ENCODE results near the gene SEC14L6.

The SEC14L6 gene

GRCh38 chr22:30495041-30495784, 51.3 kb downstream of the SEC14L6 start:
- no peak overlapping the region for H3K27ac ChIP-seq

DNA sequence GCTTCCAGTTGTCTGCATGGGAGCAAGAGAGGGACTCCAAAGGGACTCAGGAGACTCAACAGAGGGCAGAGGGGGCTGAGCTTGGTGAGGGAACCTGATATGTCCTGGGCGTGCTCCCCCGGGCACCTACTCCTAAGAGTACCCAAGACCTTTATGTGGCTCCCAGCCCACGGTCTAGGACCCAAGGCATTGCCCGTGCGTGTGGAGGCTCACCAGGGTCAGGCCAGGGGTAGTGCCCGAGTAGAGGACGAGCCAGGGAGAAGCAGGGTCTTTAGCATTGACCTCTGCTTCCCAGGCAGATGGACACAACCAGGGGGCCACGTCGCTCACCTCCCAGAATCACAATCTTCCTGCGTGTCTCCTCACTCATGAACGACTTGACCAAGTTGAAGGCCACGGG, 54.4 kb downstream of the SEC14L6 start:
- DNase-seq (ENCODE audit: low spot score): no peak
- no peak overlapping the region for H3K4me3 ChIP-seq
- TF ChIP-seq, protein P1, sequence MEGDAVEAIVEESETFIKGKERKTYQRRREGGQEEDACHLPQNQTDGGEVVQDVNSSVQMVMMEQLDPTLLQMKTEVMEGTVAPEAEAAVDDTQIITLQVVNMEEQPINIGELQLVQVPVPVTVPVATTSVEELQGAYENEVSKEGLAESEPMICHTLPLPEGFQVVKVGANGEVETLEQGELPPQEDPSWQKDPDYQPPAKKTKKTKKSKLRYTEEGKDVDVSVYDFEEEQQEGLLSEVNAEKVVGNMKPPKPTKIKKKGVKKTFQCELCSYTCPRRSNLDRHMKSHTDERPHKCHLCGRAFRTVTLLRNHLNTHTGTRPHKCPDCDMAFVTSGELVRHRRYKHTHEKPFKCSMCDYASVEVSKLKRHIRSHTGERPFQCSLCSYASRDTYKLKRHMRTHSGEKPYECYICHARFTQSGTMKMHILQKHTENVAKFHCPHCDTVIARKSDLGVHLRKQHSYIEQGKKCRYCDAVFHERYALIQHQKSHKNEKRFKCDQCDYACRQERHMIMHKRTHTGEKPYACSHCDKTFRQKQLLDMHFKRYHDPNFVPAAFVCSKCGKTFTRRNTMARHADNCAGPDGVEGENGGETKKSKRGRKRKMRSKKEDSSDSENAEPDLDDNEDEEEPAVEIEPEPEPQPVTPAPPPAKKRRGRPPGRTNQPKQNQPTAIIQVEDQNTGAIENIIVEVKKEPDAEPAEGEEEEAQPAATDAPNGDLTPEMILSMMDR (IDR thresholded peaks at IDR 0.05): no peak
- no peak overlapping the region for H3K27ac ChIP-seq

More at GRCh38 chr22:30495041-30495784, 51.3 kb downstream of the SEC14L6 start:
- TF ChIP-seq, protein P1 (IDR thresholded peaks at IDR 0.05): no peak
- DNase-seq (ENCODE audit: low spot score): no peak
- no peak overlapping the region for H3K4me3 ChIP-seq

- no peak for DNase-seq (ENCODE audit: low spot score)
- H3K27ac ChIP-seq: no peak overlapping the region
- no peak overlapping the region for H3K4me3 ChIP-seq
- TF ChIP-seq, protein P1 (IDR thresholded peaks at IDR 0.05): no peak
These were observed 55.2 kb downstream of the SEC14L6 start for GRCh38 chr22:30491381-30491780.

DNA sequence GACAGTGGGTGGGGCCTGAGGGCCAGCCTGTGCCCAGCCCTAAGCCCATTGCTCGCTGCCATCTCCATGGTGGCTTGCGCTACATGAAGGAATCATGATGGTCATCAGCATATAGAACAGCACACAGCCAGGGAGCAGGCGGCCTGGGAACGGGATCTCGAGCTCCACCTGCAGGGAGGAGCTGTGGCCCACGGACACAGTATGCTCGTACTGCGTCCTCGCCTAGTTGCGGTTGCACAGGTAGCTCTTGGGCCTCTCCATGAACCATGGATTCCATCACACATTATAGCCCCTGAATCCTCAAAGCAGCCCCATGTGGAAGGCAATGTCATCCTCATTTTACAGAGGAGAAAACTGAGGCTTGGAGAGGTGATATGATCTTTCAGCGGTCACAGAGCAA, 56.1 kb downstream of the SEC14L6 start:
- H3K4me3 ChIP-seq: no peak overlapping the region
- no peak overlapping the region for H3K27ac ChIP-seq
- TF ChIP-seq, protein P1 (IDR thresholded peaks at IDR 0.05): no peak
- DNase-seq (ENCODE audit: low spot score): no peak

GRCh38 chr22:30488121-30488520, 58.4 kb downstream of the SEC14L6 start:
- Histone ChIP-seq H3K4me3 (no peak overlapping the region), H3K27ac (no peak overlapping the region)
- TF ChIP-seq, protein P1 (IDR thresholded peaks at IDR 0.05): no peak
- DNase-seq (ENCODE audit: low spot score): no peak

DNA sequence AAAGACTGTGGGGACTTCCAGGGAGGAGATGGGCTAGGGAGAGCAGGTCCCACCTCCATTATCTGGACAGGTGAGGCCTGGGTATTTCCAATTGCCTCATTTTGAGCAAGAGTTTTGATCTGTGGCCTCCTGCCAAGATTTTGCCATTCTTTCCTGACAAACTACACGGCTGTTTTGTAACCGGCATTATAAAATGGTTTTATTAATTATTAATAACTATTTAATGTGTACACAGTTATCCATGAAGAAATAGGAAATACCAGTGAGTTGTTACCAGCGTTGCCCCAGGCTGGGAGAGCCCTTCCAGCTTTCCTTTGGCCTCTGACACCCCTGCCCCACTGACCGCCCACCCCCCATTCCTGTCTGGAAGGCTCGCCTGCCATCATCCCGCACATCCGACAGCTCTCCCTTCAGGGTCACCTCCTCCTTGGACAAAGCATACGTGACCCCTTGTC, 59.9 kb downstream of the SEC14L6 start:
- no peak overlapping the region for H3K27ac ChIP-seq
- no peak overlapping the region for H3K4me3 ChIP-seq
- TF ChIP-seq, protein P1 (IDR thresholded peaks at IDR 0.05): no peak
- DNase-seq (ENCODE audit: low spot score): no peak

- no peak overlapping the region for H3K4me3 ChIP-seq
- H3K27ac ChIP-seq: no peak overlapping the region
- no peak for DNase-seq (ENCODE audit: low spot score)
- TF ChIP-seq, protein P1 (IDR thresholded peaks at IDR 0.05): no peak
These were observed 60.4 kb downstream of the SEC14L6 start for GRCh38 chr22:30486118-30486517.

All from coronary artery (tissue), 2 donors.